Panc1 (cell line): ENCODE results near the gene KRTAP10-2. TPM values are rescaled to one million over a fixed set of nuclear protein-coding genes. Genes with fewer than 3 reads are reported as not detected.

Experiments
- ATAC-seq: fragments of 200-7000 bp; cut with Tn5 transposase; 2 replicates; pipeline ENCODE4 v1.9.1; 2020; ENCODE audit warnings: mild to moderate bottlenecking, moderate library complexity
- BruUV-seq: library from RNA; stranded (reverse); fragments of 400-500 nt; replicated peaks from 2 replicates; lab custom pipeline; 2021; lab: Mats Ljungman, UMichigan
- CTCF ChIA-PET: fragments of 300-600 bp; sonication (Branson Sonifier 250); formaldehyde crosslinking; loops from one replicate; lab custom pipeline; 2022; ENCODE audit warnings: antibody characterized with exemption; lab: Charles Lee
- POLR2A ChIA-PET: fragments of 300-600 bp; sonication (Branson Sonifier 250); formaldehyde crosslinking; loops from one replicate; lab custom pipeline; 2022; ENCODE audit warnings: antibody characterized with exemption; lab: Charles Lee
- DNase-seq: peaks from one replicate; pipeline ENCODE4 v3.0.0-alpha.2; 2010; ENCODE audit warnings: low read depth, low spot score
- H3K27ac ChIP-seq: 2 replicates; pipeline ENCODE4 v1.5.1; 2011; ENCODE audit warnings: mild to moderate bottlenecking, low read length, inconsistent platforms
- H3K27me3 ChIP-seq: fragments of 200-500 bp; sonication (Bioruptor generic); 2 replicates; pipeline ENCODE4 v1.6.0; 2014; ENCODE audit warnings: low read length, inconsistent platforms; ENCODE audit not compliant: control insufficient read depth, insufficient read depth
- H3K36me3 ChIP-seq: fragments of 200-500 bp; sonication (Bioruptor generic); 2 replicates; pipeline ENCODE4 v1.5.1; 2014; ENCODE audit warnings: inconsistent platforms, mild to moderate bottlenecking, low read length, moderate library complexity; ENCODE audit not compliant: control insufficient read depth, insufficient read depth
- H3K4me1 ChIP-seq: 2 replicates; pipeline ENCODE4 v1.5.1; 2011; ENCODE audit warnings: inconsistent platforms, mild to moderate bottlenecking, low read length, moderate library complexity; ENCODE audit not compliant: control insufficient read depth, insufficient read depth
- H3K4me3 ChIP-seq, 2 experiments: 2 replicates each; pipeline ENCODE4 v1.5.1; 2011 to 2012; ENCODE audit warnings: low read depth in 2 of 2, low read length in 2 of 2, mild to moderate bottlenecking in 2 of 2, inconsistent platforms in 1 of 2, moderate library complexity in 1 of 2
- H3K9me3 ChIP-seq: fragments of 200-500 bp; sonication (Bioruptor generic); 2 replicates; pipeline ENCODE4 v1.5.1; 2014; ENCODE audit warnings: low read depth, mild to moderate bottlenecking, inconsistent platforms, low read length, moderate library complexity; ENCODE audit not compliant: control insufficient read depth, insufficient read depth
- CTCF ChIP-seq: fragments of 450-650 bp; IDR thresholded peaks from 2 replicates; pipeline ENCODE4 v1.5.1; 2017; ENCODE audit warnings: mild to moderate bottlenecking
- POLR2AphosphoS5 ChIP-seq: IDR thresholded peaks from 2 replicates; pipeline ENCODE4 v1.6.1; 2012; ENCODE audit warnings: mild to moderate bottlenecking, low read depth, low read length, moderate library complexity
- REST ChIP-seq, 2 experiments: IDR thresholded peaks; 2 replicates each; pipeline ENCODE4 v1.6.1; 2011 to 2012; ENCODE audit warnings: low read depth in 2 of 2, control low read depth in 1 of 2, low read length in 1 of 2, mild to moderate bottlenecking in 1 of 2, moderate library complexity in 1 of 2; ENCODE audit not compliant: insufficient read depth in 1 of 2
- SIN3A ChIP-seq: IDR thresholded peaks from 2 replicates; pipeline ENCODE4 v1.6.1; 2012; ENCODE audit warnings: low read depth, mild to moderate bottlenecking, low read length, moderate library complexity, borderline replicate concordance; ENCODE audit not compliant: insufficient read depth
- TCF7L2 ChIP-seq: IDR thresholded peaks from 2 replicates; pipeline ENCODE4 v1.6.1; 2011; ENCODE audit warnings: mild to moderate bottlenecking, low read depth, low read length, inconsistent platforms
- in situ Hi-C: cut with HindIII; loops from 2 replicates; pipeline ENCODE4 v1.10.0; 2016; ENCODE audit warnings: low sequenced_read_pairs, low pct_unique_long_range_greater_than_20kb
- intact Hi-C: fragments of 100-400 bp; cut with micrococcal nuclease; formaldehyde crosslinking; loops from one replicate; pipeline ENCODE4 v1.10.0; 2022; ENCODE audit not compliant: unreplicated experiment
- total RNA-seq: library from RNA; stranded (reverse); gene quantifications from one replicate; pipeline ENCODE4 v1.2.1, GENCODE V29; 2021; ENCODE audit not compliant: unreplicated experiment

The KRTAP10-2 gene
- total RNA-seq, 1 experiment from 2014 or later: not detected

DNA sequence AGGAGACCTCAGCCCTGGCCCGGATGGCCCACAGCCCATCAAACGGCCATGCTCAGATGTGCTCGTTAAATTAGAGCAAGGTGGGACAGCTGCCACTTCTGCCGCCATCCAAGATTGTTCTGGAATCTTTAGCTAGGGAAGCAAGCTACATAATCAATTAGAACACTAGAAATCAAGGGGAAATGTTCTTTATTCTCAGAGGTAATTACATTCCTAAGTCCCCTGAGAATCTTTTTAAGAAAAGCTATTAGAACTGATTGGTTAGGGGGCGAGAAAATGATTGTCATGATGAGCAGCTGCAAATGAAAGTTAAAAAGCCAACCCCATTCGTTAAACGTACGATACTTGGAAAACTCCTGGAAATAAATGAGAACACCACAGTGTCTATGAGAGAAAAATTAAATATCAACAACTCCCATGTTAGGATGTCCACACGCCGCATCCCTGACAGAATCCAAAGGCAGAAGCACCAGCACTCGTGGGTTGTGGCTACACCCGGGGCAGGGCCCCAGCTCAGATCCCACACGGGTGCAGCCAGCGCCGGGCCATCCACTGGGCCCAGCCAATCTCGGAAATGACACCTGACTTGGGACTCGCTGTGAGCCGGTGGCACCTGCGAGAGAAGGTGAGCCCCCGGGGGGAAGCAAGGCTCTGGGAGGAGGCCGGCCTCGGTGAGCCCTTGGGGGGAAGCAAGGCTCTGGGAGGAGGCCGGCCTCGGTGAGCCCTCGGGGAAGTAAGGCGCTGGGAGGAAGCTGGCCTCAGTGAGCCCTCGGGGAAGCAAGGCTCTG, 48.9 kb downstream of the KRTAP10-2 start:
- H3K4me1 ChIP-seq: no peaks in the 10 kb centered on the region
- H3K27me3 ChIP-seq: no peaks in the 10 kb centered on the region
- TF ChIP-seq POLR2AphosphoS5: no peak
- no peak for TF ChIP-seq CTCF
- TF ChIP-seq SIN3A: no peak
- no peak for TF ChIP-seq TCF7L2
- TF ChIP-seq REST (IDR thresholded peaks at IDR 0.05; ENCODE audit: insufficient read depth in 1 of 2, low read depth in 2 of 2, low read length in 1 of 2): no peak
- in situ Hi-C loops (no loop called here), intact Hi-C loops (no loop called here)
- no peak for DNase-seq
- H3K9me3 ChIP-seq: no peaks in the 10 kb centered on the region
- ChIA-PET CTCF (no interaction called here), POLR2A (no interaction called here)
- BruUV-seq: no TSS peak
- no peak overlapping the region for H3K4me3 ChIP-seq
- ATAC-seq: no peak
- H3K27ac ChIP-seq: no peak overlapping the region
- no peaks in the 10 kb centered on the region for H3K36me3 ChIP-seq

Other genes starting within 250 kb of the KRTAP10-2 start
- 11.8 TPM for gene CFAP410, start 212.1 kb downstream of the KRTAP10-2 start, total RNA-seq
- gene TRPM2, start 197.9 kb downstream of the KRTAP10-2 start, total RNA-seq: 0.26 TPM
- 3.3 TPM for gene LRRC3, start 96.0 kb downstream of the KRTAP10-2 start, total RNA-seq
- not detected for gene KRTAP10-1, start 11.3 kb downstream of the KRTAP10-2 start, total RNA-seq
- not detected for gene KRTAP10-3, start 7.3 kb upstream of the KRTAP10-2 start, total RNA-seq
- not detected for gene KRTAP10-4, start 22.2 kb upstream of the KRTAP10-2 start, total RNA-seq
- gene KRTAP10-5, start 29.1 kb upstream of the KRTAP10-2 start, total RNA-seq: not detected
- not detected for gene KRTAP10-6, start 41.0 kb upstream of the KRTAP10-2 start, total RNA-seq
- gene KRTAP10-7, start 49.1 kb upstream of the KRTAP10-2 start, total RNA-seq: not detected
- not detected for gene KRTAP10-8, start 60.6 kb upstream of the KRTAP10-2 start, total RNA-seq
- gene KRTAP10-9, start 75.6 kb upstream of the KRTAP10-2 start, total RNA-seq: not detected
- not detected for gene KRTAP10-10, start 85.9 kb upstream of the KRTAP10-2 start, total RNA-seq
- not detected for gene KRTAP10-11, start 94.9 kb upstream of the KRTAP10-2 start, total RNA-seq
- gene KRTAP12-4, start 103.2 kb upstream of the KRTAP10-2 start, total RNA-seq: not detected
- not detected for gene KRTAP12-3, start 106.4 kb upstream of the KRTAP10-2 start, total RNA-seq
- not detected for gene KRTAP12-2, start 115.4 kb upstream of the KRTAP10-2 start, total RNA-seq
- gene KRTAP12-1, start 130.7 kb upstream of the KRTAP10-2 start, total RNA-seq: not detected
- not detected for gene KRTAP10-12, start 145.7 kb upstream of the KRTAP10-2 start, total RNA-seq
- gene TSPEAR, start 160.1 kb upstream of the KRTAP10-2 start, total RNA-seq: not detected